ENCODE measurements around the gene TLR3.
"Not testable (repeated sequence)": the region's sequence is repeated elsewhere in the genome, so short reads cannot be mapped to it uniquely, and the experiment has no call there.

The TLR3 gene

DNA sequence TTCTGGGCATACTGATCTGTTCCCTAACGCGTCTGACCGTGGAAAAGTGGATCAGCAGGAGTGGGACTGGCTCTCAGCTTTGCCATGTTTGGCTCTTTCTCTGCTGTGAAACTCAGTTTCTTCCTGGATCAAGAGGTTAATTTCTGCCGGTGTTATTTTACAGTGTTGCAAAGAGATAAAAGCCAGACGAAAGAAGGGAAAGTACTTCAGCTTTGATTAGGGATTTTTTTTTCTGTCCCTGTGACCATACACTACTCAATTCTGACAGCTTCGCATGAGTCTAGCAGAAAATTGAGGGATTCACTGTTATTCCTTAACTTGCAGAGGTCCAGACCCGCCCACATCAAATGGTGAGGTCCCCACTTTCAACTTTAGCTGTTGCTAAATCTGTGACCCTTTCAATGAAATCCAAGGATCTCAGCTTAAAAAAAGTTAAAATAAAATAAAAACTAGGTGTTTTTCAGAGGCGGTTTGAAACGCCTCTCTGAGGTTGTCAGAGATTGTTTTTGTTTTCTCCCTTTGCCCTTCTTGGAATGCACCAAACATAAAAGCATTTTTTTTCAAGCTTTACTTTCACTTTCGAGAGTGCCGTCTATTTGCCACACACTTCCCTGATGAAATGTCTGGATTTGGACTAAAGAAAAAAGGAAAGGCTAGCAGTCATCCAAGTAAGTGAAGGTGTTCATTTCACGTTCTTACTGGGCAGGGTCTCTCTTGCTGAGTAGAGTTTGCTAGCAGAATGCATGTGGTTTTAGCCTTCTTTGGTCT is at the start of gene TLR3:
Gene TLR3, plus strand, starts transcription at position 576 of the 768 bp plus-strand sequence. CDS start 7,464 bp downstream, outside the sequence.
- peak; percentile 22 for DNase-seq

DNA sequence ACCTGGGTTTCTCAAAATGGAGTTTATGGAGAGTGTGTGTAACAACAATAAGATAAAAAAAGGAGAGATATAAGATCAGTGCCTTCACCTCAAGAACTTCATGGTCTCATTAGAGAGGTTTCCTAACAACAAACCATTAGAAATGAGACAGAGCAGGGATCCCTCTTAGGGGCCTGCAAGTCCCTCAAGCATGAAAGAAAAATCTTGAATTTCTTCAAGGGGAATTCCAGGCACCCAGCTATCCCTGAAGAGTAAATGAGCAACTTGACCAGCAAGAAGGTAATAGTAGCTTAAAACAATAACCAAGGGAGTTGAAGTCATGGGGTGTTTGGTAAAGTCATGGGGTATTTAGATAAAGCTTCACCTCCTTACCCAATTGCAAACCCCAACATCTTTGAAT is 49.7 kb upstream of the TLR3 start:
- DNase-seq: no peak

DNA sequence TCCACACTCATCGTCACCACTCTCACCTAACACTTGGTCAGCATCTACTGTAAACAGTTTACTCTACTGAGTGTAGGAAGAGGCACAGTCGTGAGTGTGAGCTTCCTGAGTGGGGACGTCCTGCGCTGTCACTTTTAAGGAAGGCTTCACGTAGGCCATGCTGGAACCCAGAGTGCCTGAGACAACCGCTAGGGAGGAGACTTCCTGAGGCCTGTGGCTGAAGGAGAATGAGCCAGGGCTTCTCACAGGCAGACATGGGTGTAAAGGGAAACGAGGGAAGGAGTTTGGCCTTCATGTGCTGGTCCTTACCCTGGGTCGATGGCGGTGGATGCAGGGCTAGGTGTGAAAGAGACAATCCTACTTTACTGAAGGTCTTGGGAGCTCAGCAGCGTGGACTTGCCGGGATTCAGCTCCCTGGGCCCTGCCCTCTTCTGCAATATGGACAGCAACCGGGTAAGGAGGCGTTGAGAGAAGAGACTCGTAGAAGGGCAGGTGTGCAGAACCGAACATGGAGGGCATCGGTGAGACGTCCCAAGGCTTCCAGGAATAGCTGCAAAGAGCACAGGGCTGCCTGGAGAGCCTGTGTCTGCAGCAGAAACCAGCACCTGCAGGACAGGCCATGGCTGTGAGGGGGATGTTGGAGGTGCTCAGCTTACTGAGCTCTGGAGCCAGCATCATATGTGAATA is 48.7 kb upstream of the TLR3 start:
- no peak for DNase-seq

DNA sequence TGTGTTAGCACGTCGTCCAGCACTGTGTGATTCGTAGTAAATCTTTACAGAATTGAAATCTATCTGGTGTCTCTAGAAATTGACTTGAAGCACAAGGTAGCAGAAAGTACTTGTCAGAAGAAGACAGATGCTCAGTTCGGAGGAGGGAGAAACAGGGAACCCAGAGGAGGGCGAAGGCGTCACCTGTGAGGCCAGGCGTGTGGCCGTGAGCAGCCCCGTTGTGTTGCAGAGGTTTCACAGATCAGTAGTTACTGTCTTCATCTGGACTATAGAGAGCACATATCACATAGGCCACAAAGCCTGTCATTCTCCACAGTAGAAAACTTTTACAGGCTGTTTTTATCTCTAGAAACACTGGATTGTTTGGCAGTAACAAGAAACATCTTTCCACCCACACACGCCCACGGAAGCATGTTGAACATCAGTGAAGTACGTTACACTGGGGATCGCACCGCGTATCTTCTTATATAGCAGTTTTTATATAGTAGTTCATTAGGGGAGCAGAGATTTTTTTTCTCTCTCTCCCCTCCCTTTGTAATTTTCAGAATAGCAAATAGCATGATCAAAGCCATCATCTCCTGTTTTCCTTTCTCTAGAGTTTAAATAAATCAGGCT is 48.1 kb upstream of the TLR3 start:
- no peak for DNase-seq

DNA sequence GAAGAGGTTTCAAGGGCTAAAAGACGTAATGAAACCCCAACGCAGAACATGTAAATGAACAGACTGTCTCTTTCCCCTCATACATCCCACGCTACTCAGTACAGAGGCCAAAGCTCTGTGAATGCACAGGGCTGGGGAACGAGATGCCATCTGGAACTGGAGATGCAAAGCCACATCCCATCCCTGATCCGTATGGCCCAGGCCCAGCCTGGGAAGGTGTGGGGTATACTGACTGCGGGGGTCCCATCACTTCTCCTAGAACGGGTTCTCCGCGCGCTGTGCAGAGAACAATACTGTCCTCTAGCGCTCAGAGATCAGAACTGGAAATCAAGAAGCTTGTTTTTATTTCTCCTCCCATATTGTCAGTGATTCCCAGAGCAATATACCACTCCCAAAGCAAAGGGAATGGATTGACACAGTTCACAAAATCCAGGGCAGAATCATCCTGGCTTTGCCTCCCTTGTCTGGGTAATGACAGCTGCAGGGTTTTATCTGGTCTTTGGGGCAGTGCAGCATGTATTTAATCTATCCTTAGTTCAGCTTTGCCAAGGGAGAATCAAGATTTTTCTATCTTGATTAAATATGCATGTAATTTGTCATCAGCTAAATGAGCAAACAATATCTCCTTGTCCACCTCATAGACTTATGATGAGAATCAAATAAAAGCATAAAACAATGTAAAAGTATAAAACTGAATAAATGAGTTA is 47.3 kb upstream of the TLR3 start:
- no peak for DNase-seq

DNA sequence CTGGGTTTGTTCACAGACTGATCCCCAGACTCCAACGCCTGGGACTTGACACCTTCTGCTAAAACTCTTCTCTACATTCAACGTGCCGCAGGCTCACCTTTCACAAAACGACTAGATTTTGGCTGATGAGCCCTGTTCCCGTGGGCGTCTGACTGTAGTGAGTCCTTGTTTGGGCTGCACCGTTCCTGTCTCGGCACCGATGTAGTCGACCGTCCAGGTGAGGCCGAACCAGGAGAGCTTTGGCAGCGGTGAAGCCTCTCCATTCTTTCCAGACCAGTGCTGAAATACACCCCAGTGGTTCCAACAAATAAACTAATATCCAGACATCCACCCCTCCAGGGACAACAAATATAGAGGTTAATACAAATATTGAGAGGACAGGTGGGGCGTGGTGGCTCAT is 45.0 kb upstream of the TLR3 start:
- no peak for DNase-seq

DNA sequence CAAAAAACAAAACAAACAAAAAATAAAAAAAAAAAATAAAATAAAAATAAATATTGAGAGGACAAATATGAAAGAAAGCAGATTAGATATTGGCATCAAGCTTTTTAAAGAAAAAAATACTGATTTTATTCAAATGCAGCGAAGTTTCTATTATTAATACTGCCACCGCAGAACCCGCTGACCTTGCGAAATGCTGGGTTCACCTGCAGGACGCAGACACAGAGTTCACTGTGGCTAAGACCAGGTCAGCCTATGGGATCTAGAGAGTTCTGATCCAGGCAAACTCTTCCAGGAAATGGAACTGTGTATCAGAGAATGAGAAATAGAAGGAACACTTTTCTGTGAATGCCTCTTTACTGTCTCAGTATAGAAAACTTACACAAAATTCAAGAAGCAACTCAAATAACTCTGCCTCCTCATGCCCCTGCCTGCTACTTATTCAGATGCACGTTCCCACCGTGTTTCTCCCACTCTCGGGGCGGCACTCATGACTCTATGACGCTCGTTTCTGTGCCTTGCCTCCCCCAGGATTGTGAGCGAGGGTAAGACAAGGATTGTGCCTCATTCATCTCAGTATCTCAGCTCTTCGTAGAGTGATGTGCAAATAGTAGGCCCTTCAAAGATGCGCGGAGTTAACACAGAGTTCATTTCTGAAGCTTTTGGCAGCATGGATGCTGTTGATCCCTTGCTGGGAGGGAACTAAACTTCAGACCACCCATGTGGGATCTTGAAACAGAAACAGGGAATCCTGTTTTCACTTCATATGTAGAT is 44.1 kb upstream of the TLR3 start:
- no peak for DNase-seq

DNA sequence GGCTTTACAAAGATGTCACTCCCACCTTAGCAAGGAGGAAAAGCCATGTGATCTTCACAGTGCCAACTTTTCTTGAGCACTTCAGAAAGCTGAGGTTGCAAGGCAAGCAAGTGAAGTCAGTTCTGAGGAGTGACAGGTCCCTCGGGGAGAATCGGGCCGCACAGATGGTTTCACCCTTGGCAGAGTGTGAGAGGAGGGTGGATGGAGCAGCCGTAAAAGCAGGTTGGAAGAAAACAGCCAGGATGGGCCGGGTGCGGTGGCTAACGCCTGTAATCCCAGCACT is 43.6 kb upstream of the TLR3 start:
- DNase-seq: no peak

DNA sequence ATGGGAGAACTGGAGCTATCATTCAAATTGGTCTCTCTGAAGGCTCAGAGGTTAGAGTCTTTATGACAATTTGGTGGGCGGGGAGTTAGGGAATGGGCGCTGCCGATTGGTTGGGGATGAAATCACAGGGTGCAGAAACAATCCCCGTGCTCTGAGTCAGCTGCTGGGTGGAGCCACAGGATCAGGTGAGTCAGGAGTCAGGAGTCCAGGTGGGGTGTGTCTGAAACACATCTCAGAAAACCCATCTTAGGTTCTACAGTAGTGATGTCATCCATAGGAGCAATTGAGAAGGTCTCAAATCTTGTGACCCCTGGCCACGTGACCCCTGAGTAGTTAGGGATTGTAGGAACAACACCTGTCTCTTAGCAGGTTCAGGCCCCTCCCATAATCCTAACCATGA is 41.6 kb upstream of the TLR3 start:
- no peak for DNase-seq

DNA sequence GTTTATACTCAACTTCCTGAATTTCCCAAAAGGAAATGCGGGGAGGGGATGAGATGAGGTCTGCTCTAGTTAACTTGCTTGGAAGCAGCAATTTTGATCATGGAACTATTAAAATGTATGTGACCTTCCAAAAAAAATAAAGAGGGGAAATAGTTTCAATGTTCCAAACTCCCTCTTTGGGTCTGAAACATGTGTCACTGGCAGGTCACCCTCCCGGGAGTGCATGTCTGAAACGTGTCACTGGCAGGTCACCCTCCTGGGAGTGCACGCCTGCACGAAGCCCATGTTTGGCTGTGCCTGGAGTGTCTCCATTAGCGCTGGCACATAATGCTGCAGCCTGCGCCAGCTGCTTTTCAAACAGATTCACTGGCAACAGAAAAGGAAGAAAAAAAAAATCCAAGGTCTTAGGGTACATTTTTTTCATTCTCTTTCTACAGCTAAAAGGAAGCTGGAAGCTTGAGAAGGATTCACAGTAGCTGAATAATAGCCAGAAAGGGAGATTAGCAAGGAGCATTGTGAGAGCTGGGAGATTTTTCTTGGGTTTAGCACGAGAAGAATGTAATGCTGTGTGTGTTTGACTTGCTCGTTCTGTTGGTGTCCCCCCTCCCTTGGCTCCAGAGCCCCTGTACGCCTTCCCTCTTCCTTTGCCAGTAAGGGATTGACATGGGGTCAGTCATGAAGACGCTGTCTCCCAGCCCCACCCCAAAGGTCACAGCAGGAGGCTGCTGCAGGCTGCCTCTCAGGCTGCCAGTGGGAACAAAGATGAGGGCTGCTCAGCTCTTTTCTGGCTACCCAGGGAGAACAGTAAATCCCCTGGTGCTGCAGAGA is 39.2 kb upstream of the TLR3 start:
- DNase-seq: no peak

DNA sequence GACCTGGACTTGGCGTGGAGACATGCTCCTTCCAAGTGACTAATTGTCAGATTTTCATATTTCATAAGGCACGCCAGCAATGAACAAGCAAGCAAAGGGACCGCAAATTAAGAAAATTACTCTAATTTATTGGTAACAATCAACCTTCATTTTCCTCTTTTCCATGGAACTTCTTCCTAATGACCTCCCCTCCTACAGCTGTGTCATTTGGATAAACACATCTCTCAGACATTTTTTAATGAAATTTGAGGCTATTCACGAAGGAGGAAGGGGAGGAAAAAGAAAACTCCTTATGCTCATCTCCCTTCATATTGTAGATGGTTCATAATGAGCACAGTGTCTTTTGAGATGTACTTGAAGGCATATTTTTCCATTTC is 38.6 kb upstream of the TLR3 start:
- no peak for DNase-seq

DNA sequence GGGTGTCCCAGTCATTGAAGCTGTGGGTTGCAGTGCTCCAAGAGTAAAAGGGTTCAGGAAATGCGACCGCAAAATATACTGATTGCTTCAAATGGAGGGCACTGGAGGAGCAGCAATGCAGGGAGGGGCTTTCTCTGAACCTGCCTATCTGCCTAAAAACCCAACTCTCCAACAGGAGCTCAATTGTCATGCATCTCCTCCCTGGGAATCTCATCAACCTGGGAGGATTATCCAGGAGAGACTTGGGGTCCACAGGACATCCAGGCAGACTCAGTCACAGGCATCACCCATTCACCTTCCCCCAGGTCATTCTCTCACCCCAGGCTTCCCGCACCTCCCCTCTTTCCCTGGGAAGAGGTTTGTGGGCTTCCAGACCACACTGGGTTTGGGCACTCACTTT is 38.2 kb upstream of the TLR3 start:
- no peak for DNase-seq

DNA sequence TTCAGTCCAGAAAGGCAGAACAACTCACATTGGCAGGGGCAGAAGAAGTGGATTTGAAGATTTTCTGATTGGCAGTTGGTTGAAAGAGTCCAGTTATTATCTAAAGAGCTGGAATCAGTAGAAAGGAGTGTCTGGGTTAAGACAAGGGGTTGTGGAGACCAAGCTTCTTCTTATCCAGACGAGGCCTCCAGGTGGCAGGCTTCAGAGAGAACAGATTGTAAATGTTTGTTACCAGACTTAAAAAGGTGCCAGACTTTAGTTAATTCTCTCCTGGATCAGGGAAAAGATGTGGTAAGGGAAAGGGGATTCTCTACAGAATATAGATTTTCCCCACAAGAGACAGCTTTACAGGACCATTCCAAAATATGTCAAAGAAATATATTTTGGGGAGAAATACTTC is 36.7 kb upstream of the TLR3 start:
- no peak for DNase-seq

DNA sequence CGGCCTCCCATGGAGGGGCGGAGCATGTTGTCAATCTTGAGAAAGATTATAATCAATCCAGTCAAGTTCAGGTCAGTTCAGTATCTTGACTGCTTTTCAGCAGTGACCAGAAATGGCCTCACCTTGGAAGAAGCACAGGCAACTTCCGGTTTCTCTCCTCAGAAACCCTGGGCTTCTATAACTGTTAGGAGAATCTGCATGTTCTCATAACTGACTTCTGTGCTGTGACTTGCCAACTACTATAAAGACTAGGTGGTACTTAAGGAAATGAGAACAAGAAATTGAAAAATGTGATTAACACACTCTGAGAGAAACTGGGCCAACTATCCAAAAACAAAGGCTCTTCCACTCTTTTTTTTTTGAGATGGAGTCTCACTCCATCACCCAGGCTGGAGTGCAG is 35.9 kb upstream of the TLR3 start:
- no peak for DNase-seq

DNA sequence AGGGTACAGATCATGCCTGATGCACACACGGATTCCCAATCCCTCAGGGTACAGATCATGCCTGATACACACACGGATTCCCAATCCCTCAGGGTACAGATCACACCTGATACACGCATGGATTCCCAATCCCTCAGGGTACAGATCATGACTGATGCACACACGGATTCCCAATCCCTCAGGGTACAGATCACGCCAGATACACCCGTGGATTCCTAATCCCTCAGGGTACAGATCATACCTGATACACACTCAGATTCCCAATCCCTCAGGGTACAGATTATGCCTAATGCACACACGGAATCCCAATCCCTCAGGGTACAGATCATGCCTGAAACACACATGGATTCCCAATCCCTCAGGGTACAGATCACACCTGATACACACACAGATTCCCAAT is 34.3 kb upstream of the TLR3 start:
- not testable (repeated sequence) for DNase-seq

DNA sequence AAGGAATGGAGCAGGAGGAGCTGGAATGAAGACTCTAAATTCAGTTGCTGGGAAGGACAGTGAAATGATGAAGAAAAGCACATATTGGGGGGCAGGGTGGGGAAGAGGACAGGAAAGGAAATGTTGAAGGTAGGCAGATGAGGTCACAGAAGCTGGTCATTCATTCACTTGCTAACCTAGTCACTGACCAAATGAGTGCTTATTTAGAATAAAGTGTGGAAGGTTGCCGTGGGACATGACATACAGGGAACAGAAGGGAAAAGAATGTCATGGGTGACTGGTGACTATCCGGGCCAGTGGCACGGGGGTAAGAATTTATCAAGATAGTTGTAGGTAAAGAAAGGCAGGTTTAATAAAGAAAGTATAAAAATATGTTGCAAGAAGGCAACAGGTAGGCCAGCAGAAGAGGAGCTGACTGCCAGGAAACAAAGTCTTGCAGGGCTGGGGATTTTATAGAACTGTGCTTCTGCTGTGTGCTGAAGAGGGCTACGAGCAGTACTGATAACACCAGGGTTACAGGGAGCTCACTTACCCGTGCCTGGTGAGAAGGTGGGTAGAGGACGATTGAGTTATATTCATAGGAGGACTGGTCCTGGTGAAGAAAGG is 31.9 kb upstream of the TLR3 start:
- no peak for DNase-seq

DNA sequence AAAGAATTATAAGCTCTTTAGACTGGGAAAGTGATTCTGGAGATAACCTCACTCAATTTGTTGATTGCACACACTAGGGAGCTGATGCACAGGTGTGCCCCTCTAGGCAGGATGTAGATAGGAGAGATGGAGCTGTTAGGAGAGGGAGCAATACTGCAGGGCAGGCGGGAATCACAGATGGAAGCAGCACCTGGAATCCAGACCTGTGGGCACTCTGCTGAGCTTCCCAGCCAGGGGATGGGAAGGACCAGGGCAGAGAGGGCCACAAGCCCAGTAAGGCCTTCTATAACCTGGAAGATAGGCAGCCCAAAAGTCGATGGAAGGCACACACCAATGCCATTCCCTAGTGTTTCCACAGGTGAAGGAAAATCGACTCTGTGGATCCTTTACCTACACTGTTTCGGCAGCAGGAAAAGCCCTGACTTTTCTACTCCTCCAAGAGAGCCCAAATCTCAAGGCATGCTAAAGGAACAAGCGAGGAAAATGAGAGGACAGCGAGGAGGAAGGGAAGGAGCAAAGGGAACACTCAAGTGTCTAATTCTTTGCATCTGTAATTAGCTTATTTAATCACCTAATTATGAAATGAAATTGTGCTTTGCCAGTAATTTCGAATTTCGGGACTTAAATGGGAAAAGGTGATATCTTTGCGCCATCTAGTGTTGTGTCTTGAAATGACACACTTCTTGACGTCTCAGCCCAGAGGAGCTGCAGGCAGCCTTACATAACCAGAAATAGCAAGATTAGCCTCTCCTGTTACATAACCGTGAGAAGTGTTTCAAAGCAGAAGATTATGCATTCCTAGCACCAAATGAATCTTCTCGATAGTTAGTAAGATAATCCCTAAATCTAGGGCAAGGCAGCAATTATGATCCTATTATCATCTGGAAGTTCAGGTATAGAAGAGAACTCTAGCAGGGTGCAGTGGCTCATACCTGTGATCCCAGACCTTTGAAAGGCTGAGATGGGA is 31.0 kb upstream of the TLR3 start:
- peak; percentile 55 for DNase-seq

DNA sequence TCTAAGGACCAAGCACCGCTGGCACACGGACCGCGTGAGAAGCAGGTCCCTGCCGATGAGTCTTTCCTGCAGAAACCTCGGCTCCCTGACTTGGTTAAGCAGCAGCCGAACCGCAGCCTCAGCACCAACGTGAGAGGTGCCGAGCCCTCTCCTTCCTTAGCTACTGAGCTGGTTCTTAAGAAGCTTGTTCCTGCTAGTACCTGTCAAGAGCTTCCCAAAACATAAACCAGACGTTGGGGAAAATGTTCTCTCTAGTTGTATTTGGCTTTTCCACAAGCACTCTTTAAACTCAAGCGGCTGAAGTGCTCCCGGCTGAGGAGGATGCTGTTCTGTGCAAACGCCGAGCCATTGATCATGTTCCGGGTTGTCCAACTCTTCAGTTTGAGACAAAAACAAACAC is 29.3 kb upstream of the TLR3 start:
- DNase-seq: no peak

DNA sequence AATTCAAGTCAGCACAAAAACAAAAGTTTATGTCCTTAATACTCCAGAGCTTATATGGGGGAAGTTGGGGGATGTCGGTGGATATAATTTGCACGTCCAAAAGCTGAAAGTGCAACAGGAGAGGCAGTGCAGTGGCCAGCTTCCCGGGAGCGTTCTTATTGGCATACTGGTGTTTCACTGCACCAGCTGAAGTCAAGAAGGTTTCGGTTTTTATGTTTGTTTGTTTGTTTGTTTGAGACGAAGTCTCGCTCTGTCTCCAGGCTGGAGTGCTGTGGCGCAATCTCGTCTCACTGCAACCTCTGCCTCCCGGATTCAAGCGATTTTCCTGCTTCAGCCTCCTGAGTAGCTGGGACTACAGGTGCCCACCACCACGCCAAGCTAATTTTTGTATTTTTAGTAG is 28.6 kb upstream of the TLR3 start:
- no peak for DNase-seq

DNA sequence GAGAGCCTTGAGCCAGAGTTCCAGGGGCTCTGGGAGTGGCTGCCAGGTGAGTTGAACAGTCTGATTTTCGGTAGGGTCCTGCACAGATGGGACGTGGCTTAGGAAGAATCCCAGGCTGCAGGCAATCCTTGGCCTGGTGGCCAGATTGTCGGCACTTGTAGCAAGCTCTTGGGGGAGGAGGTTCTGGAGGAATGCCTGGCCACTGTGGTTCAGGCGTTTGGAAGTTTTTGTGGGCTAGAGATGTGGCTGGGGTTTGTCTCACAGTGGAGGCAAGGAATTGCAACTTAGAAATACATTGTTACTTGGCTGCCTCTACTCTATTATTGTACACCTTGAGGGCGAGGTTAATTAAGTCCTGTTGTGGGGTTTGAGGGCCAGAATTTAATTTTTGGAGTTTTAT is 21.5 kb upstream of the TLR3 start:
- DNase-seq: not testable (repeated sequence)
